ENCODE results near the gene KRT81. TPM values are rescaled to one million over a fixed set of nuclear protein-coding genes. Genes with fewer than 3 reads are reported as not detected.

Gene KRT81
- total and polyA plus RNA-seq, 4 donors = 0.02 to 0.61 (median 0.23) TPM

DNA sequence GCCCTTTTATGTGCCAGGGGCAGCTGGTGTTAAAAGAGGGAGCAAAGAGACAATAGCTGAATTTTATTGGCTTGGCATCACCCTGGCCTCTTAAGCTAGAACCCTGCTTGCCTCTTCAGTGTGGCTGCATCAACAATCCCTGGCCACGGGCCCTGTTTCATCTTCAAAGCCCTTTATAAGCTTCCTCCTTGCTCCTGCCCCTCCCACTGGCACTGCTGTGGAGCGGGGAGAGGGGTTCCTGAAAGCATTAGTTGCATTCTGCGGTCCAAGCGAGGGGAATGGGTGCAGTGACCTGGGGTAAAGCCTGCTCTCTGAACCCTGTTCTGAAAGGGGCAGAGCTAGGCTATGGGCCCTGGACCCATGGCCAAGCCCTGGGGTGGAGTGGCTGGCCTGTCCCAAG lies 30.1 kb upstream of the KRT81 start:
- WGBS, 2 donors = 64 to 70% methylated on average over 4 of the region's 4 CpGs
- peaks cover 0 to 11% (median 8%) of the 10 kb centered on the region in 3 donors for H3K27me3 ChIP-seq (ENCODE audit: control insufficient read depth in 3 of 3, insufficient read depth in 3 of 3, low read length in 2 of 3)

GRCh38 chr12:52320784-52321400 lies 29.6 kb upstream of the KRT81 start, which contains the start of gene KRT83:
Gene KRT83, minus strand, starts transcription at chr12:52321398. Its CDS starts 63 bp downstream, at chr12:52321335.
- 70 to 73% methylated on average over 30 to 35 of the region's 35 CpGs for WGBS, 2 donors
- H3K36me3 ChIP-seq (ENCODE audit: control insufficient read depth in 4 of 4, insufficient read depth in 4 of 4, low read length in 4 of 4) = no peaks in the 10 kb centered on the region
- H3K9ac ChIP-seq (ENCODE audit: insufficient read depth in 1 of 2, low read length in 2 of 2) = no peak within 1 kb of the TSS
- no peaks in the 10 kb centered on the region for H3K4me1 ChIP-seq (ENCODE audit: control insufficient read depth in 5 of 5, insufficient read depth in 5 of 5, low read length in 5 of 5)
- peaks cover 0 to 11% (median 8%) of the 10 kb centered on the region in 3 donors for H3K27me3 ChIP-seq (ENCODE audit: control insufficient read depth in 3 of 3, insufficient read depth in 3 of 3, low read length in 2 of 3)
- H3K27ac ChIP-seq (ENCODE audit: low read depth in 1 of 2, low read length in 1 of 2) = no peak within 1 kb of the TSS
- no peak for DNase-seq
- no peak for ATAC-seq (ENCODE audit: insufficient read depth, low FRiP score)
- no peaks in the 10 kb centered on the region for H3K9me3 ChIP-seq (ENCODE audit: control insufficient read depth in 4 of 4, insufficient read depth in 3 of 4, low read length in 3 of 4)
- no peak within 1 kb of the TSS for H3K4me3 ChIP-seq
- TF ChIP-seq CTCF (IDR thresholded peaks at IDR 0.05; ENCODE audit: control extremely low read depth, extremely low read depth) = no peak

More for the DNA sequence above, 30.1 kb upstream of the KRT81 start:
- H3K36me3 ChIP-seq (ENCODE audit: control insufficient read depth in 4 of 4, insufficient read depth in 4 of 4, low read length in 4 of 4) = no peaks in the 10 kb centered on the region
- DNase-seq (no peak), ATAC-seq (ENCODE audit: insufficient read depth, low FRiP score) (no peak)
- TF ChIP-seq CTCF (IDR thresholded peaks at IDR 0.05; ENCODE audit: control extremely low read depth, extremely low read depth) = no peak
- no peak overlapping the region for H3K27ac ChIP-seq (ENCODE audit: low read depth in 1 of 2, low read length in 1 of 2)
- no peaks in the 10 kb centered on the region for H3K4me1 ChIP-seq (ENCODE audit: control insufficient read depth in 5 of 5, insufficient read depth in 5 of 5, low read length in 5 of 5)
- no peaks in the 10 kb centered on the region for H3K9me3 ChIP-seq (ENCODE audit: control insufficient read depth in 4 of 4, insufficient read depth in 3 of 4, low read length in 3 of 4)
- no peak overlapping the region for H3K4me3 ChIP-seq
- H3K9ac ChIP-seq (ENCODE audit: insufficient read depth in 1 of 2, low read length in 2 of 2) = no peak overlapping the region

DNA sequence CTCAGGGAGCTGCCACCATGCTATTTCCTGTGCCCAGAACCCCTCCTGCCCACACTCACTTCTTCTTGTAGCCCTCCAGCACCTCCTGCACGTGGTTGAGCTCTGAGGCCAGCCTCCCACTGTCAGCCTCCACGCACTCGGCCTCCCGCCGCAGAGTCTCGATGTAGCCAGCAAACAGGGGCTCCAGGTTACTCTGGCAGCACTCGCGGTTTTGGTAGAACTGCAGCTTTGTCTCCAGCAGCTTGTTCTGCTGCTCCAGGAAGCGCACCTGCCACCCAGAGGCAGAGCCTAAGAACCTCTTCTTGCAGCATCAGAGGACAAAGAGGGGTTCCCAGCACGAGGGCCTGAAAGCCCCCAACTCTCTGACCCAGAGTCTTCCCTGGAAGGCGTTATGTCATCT lies 27.8 kb upstream of the KRT81 start:
- no peak overlapping the region for H3K4me3 ChIP-seq
- no peak for DNase-seq
- H3K4me1 ChIP-seq (ENCODE audit: control insufficient read depth in 5 of 5, insufficient read depth in 5 of 5, low read length in 5 of 5) = no peaks in the 10 kb centered on the region
- no peaks in the 10 kb centered on the region for H3K36me3 ChIP-seq (ENCODE audit: control insufficient read depth in 4 of 4, insufficient read depth in 4 of 4, low read length in 4 of 4)
- no peaks in the 10 kb centered on the region for H3K9me3 ChIP-seq (ENCODE audit: control insufficient read depth in 4 of 4, insufficient read depth in 3 of 4, low read length in 3 of 4)
- 70 to 72% methylated on average over 11 of the region's 11 CpGs for WGBS, 2 donors
- peaks cover 0 to 11% (median 8%) of the 10 kb centered on the region in 3 donors for H3K27me3 ChIP-seq (ENCODE audit: control insufficient read depth in 3 of 3, insufficient read depth in 3 of 3, low read length in 2 of 3)
- no peak for TF ChIP-seq CTCF (IDR thresholded peaks at IDR 0.05; ENCODE audit: control extremely low read depth, extremely low read depth)
- no peak overlapping the region for H3K27ac ChIP-seq (ENCODE audit: low read depth in 1 of 2, low read length in 1 of 2)
- H3K9ac ChIP-seq (ENCODE audit: insufficient read depth in 1 of 2, low read length in 2 of 2) = no peak overlapping the region
- no peak for ATAC-seq (ENCODE audit: insufficient read depth, low FRiP score)
